ENCODE data around the gene PRKCQ. TPM values are rescaled to one million over a fixed set of nuclear protein-coding genes. Genes with fewer than 3 reads are reported as not detected.
A peak's percentile ranks its signal among the peaks of the same experiment; 100 is the strongest.

The PRKCQ gene
- total and polyA plus RNA-seq, 2 of the 13 experiments (the other 11 are each of a cell fraction or from before 2014, with no cell fraction given) = 0.13 to 0.35 TPM

DNA sequence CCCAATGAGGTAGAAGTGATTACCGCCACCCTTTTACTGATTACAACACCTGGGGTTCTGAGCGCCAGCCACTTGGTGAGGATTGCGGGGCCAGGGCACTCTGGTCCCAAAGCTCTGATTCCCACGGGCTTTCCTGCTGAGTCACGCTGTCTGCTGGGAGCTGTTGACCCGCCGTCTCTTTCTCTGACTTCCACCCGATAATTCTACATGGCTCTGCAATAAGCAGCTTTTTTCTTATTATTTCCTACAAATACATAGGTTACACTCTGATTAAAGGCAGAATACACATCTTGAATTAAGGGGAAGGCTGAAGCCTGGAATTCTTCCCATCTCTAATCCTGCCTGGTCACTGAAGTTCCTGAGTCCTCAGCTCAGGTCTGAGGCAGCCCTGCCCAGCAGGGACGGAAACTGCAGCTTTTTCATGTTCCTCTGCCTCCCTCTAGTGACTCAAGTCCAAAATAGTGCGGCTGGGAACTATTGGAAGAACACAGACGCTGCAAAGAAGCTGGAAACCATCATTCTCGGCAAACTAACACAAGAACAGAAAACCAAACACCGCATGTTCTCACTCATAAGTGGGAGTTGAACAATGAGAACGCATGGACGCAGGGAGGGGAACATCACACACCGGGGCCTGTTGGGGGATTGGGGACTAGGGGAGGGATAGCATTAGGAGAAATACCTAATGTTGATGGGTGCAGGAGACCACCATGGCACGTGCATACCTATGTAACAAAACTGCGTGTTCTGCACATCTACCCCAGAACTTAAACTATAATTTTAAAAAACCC lies 178.3 kb downstream of the PRKCQ start (continued):
- TF ChIP-seq TBX3 (IDR thresholded peaks at IDR 0.05; ENCODE audit: borderline replicate concordance) (no peak), RFX5 (IDR thresholded peaks at IDR 0.05; ENCODE audit: low read depth, low read length) (no peak), NFYC (CRISPR knock-in tag; IDR thresholded peaks at IDR 0.05) (no peak), MBNL3 (CRISPR knock-in tag; conservative IDR thresholded peaks at IDR 0.05) (no peak), NBN (conservative IDR thresholded peaks at IDR 0.05) (no peak), RFX1 (IDR thresholded peaks at IDR 0.05) (no peak), ZNF124 (CRISPR knock-in tag; IDR thresholded peaks at IDR 0.05) (0 out of 2 replicates have a peak, but pooled peaks have one; percentile 39), DNMT3B (CRISPR knock-in tag; conservative IDR thresholded peaks at IDR 0.05) (no peak), ZFP1 (CRISPR knock-in tag; IDR thresholded peaks at IDR 0.05) (no peak), ZNF296 (CRISPR knock-in tag; conservative IDR thresholded peaks at IDR 0.05) (no peak), MZF1 (CRISPR knock-in tag; IDR thresholded peaks at IDR 0.05; ENCODE audit: borderline replicate concordance) (no peak), ZFAT (CRISPR knock-in tag; conservative IDR thresholded peaks at IDR 0.05) (no peak), ELF3 (CRISPR knock-in tag; IDR thresholded peaks at IDR 0.05) (peak; percentile 43; the same call in 1 of the 2 replicates), BCL6 (CRISPR knock-in tag; IDR thresholded peaks at IDR 0.05) (0 out of 2 replicates have a peak, but pooled peaks have one; percentile 5), MAFG (CRISPR knock-in tag; IDR thresholded peaks at IDR 0.05) (peak; percentile 92), MTA3 (CRISPR knock-in tag; IDR thresholded peaks at IDR 0.05) (no peak), ATF4 (CRISPR knock-in tag; IDR thresholded peaks at IDR 0.05) (no peak), ZNF343 (CRISPR knock-in tag; IDR thresholded peaks at IDR 0.05) (no peak), ZFP82 (CRISPR knock-in tag; IDR thresholded peaks at IDR 0.05; ENCODE audit: borderline replicate concordance) (no peak), MAX (IDR thresholded peaks at IDR 0.05) (no peak), ZFX (CRISPR knock-in tag; IDR thresholded peaks at IDR 0.05; ENCODE audit: low read depth) (no peak), MEF2D (CRISPR knock-in tag; IDR thresholded peaks at IDR 0.05) (no peak), DNMT1 (CRISPR knock-in tag; IDR thresholded peaks at IDR 0.05) (no peak), FOXP1 (IDR thresholded peaks at IDR 0.05) (no peak), FOXP1 (CRISPR knock-in tag; IDR thresholded peaks at IDR 0.05) (no peak), NFIB (CRISPR knock-in tag; IDR thresholded peaks at IDR 0.05; ENCODE audit: borderline replicate concordance) (no peak), ZNF777 (CRISPR knock-in tag; IDR thresholded peaks at IDR 0.05) (peak; percentile 43; the same call in 1 of the 2 replicates), ZBTB25 (CRISPR knock-in tag; IDR thresholded peaks at IDR 0.05) (no peak)
- TF ChIP-seq, protein P1, sequence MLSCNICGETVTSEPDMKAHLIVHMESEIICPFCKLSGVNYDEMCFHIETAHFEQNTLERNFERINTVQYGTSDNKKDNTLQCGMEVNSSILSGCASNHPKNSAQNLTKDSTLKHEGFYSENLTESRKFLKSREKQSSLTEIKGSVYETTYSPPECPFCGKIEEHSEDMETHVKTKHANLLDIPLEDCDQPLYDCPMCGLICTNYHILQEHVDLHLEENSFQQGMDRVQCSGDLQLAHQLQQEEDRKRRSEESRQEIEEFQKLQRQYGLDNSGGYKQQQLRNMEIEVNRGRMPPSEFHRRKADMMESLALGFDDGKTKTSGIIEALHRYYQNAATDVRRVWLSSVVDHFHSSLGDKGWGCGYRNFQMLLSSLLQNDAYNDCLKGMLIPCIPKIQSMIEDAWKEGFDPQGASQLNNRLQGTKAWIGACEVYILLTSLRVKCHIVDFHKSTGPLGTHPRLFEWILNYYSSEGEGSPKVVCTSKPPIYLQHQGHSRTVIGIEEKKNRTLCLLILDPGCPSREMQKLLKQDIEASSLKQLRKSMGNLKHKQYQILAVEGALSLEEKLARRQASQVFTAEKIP (CRISPR knock-in tag; IDR thresholded peaks at IDR 0.05; ENCODE audit: borderline replicate concordance) = no peak
- TF ChIP-seq, protein P2, sequence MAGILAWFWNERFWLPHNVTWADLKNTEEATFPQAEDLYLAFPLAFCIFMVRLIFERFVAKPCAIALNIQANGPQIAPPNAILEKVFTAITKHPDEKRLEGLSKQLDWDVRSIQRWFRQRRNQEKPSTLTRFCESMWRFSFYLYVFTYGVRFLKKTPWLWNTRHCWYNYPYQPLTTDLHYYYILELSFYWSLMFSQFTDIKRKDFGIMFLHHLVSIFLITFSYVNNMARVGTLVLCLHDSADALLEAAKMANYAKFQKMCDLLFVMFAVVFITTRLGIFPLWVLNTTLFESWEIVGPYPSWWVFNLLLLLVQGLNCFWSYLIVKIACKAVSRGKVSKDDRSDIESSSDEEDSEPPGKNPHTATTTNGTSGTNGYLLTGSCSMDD (CRISPR knock-in tag; IDR thresholded peaks at IDR 0.05) = no peak

Measured in HepG2 (cell line).